Karpas-422 (cell line): ENCODE measurements around the gene PRSS27. TPM values are rescaled to one million over a fixed set of nuclear protein-coding genes. Genes with fewer than 3 reads are reported as not detected.
A peak's percentile ranks its signal among the peaks of the same experiment; 100 is the strongest.
"Not testable (repeated sequence)": the region's sequence is repeated elsewhere in the genome, so short reads cannot be mapped to it uniquely, and the experiment has no call there.

Experiments
- DNase-seq: peaks from one replicate; pipeline ENCODE4 v3.0.0-alpha.2; 2015
- H2AFZ ChIP-seq: fragments of 200-600 bp; sonication (generic); 2 replicates; pipeline ENCODE4 v1.6.1; 2014; ENCODE audit warnings: antibody characterized with exemption, low read length, mixed read lengths
- H3K27ac ChIP-seq: fragments of 200-600 bp; sonication (generic); 2 replicates; pipeline ENCODE4 v1.5.1; 2014; ENCODE audit warnings: mild to moderate bottlenecking, low read length, moderate library complexity
- H3K27me3 ChIP-seq: fragments of 200-600 bp; sonication (generic); 2 replicates; pipeline ENCODE4 v1.6.1; 2014; ENCODE audit warnings: low read length, mixed read lengths
- H3K36me3 ChIP-seq: fragments of 200-600 bp; sonication (generic); 2 replicates; pipeline ENCODE4 v1.6.1; 2014; ENCODE audit warnings: low read length, mixed read lengths; ENCODE audit not compliant: insufficient read depth
- H3K4me1 ChIP-seq: fragments of 200-600 bp; sonication (generic); 2 replicates; pipeline ENCODE4 v1.6.1; 2014; ENCODE audit warnings: mild to moderate bottlenecking, low read length, mixed read lengths
- H3K4me2 ChIP-seq: fragments of 200-600 bp; sonication (generic); 2 replicates; pipeline ENCODE4 v1.6.1; 2014; ENCODE audit warnings: low read length, low read depth, mild to moderate bottlenecking; ENCODE audit not compliant: poor library complexity, severe bottlenecking
- H3K4me3 ChIP-seq: fragments of 200-600 bp; sonication (generic); 2 replicates; pipeline ENCODE4 v1.5.1; 2014; ENCODE audit warnings: mild to moderate bottlenecking, antibody characterized with exemption, low read length, mixed read lengths
- H3K79me2 ChIP-seq: fragments of 200-600 bp; sonication (generic); 2 replicates; pipeline ENCODE4 v1.6.1; 2014; ENCODE audit warnings: mild to moderate bottlenecking, low read length, mixed read lengths
- H3K9ac ChIP-seq: fragments of 200-600 bp; sonication (generic); 2 replicates; pipeline ENCODE4 v1.6.0; 2014; ENCODE audit warnings: low read length
- H3K9me2 ChIP-seq: fragments of 200-600 bp; sonication (generic), shearing (Covaris generic); replicated peaks from 2 replicates; pipeline ENCODE4 v1.6.0; 2014; ENCODE audit warnings: mild to moderate bottlenecking, low read length, moderate library complexity; ENCODE audit not compliant: insufficient read depth
- H3K9me3 ChIP-seq: fragments of 300-700, 200-600 bp; sonication (generic); 2 replicates; pipeline ENCODE4 v1.6.1; 2014; ENCODE audit warnings: low read length, mixed read lengths
- H4K20me1 ChIP-seq: fragments of 200-600 bp; sonication (generic); 2 replicates; pipeline ENCODE4 v1.6.1; 2014; ENCODE audit warnings: mild to moderate bottlenecking, antibody characterized with exemption, low read length, low read depth; ENCODE audit not compliant: insufficient read depth
- total RNA-seq: library from RNA; depleted of rRNA; stranded (reverse); fragments of >200 nt; shearing (Covaris generic); gene quantifications from 2 replicates; pipeline ENCODE4 v1.2.3, GENCODE V29; 2014; ENCODE audit warnings: low replicate concordance

The PRSS27 gene
- total RNA-seq, 1 experiment from 2014 or later = 1.4 TPM

DNA sequence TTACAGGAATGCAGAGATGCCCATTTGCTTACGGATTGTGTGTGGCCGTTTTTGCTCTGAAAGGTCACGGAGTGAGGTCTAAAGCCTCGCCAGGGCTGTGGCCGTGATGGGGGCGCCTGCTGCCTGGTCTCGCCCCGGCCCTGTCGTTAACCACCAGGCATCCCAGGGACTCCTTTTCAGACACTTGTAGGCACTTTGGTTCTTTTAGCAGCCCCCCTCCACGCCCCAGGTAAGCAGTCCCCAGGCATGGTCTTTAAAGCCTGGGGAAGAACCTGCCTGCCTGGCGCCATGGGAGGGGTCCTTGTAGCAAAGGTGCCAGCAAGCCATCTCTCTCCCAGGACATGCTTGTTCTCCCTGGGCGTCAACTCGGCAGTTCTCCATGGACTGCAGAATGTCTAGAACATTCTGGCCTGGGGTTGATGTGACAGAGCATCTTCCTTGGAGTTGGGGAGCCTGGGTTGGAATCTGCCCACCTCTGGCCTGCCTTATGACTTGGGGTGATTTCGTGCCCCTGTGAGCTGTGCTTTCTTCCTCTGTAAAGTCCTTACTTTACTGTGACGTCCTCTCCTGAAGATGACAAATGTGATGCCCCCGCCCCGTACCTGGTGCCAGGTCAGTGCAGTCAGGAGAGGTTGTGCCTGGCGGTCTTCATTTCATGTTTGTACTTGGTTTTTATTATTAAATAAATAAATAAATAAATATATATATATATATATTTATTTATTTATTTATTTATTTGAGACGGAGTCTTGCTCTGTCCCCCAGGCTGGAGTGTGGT is 32.3 kb downstream of the PRSS27 start:
- Histone ChIP-seq H3K4me1 (peaks cover 12% of the 10 kb centered on the region), H3K9me3 (no peaks in the 10 kb centered on the region), H3K4me3 (no peak overlapping the region), H3K36me3 (no peaks in the 10 kb centered on the region), H3K4me2 (peak overlapping the region; percentile 36), H4K20me1 (peaks cover 12% of the 10 kb centered on the region), H3K27ac (no peak overlapping the region), H3K9ac (no peak overlapping the region), H3K27me3 (no peaks in the 10 kb centered on the region), H3K9me2 (no peaks in the 10 kb centered on the region), H2AFZ (no peak overlapping the region), H3K79me2 (peaks cover 40% of the 10 kb centered on the region)
- no peak for DNase-seq

DNA sequence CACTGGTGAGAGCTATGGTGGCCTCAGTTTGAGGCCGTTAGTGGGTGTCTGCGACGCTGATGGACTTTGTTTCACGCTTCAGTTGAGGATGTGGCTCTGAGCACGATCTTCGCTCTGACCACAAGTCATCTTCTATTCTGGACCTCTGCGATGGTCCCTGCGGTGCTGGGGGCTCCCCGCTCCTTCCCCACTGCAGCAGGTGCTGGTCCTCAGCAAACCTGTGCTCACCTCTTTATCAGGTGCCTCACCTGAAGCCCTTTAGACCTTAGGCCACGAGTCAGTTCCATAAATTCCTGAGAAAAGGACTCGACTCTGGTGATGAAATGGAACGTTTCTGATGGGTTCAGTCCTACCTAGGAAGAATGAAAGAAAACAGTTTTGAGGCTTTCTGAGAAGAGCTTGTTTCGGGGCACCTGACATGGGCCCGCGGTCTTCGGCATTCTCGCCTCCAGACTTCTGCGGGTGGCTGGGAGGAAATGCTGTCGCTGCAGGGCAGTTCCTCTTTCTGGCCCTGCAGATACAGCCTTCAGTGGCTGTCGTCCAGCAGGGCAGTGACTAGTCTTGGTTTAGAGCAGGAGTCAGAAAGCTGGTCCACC is 33.0 kb downstream of the PRSS27 start:
- H3K36me3 ChIP-seq = no peaks in the 10 kb centered on the region
- no peaks in the 10 kb centered on the region for H3K27me3 ChIP-seq
- H3K4me2 ChIP-seq = peak overlapping the region; percentile 36
- H3K27ac ChIP-seq = no peak overlapping the region
- H4K20me1 ChIP-seq = peaks cover 12% of the 10 kb centered on the region
- no peaks in the 10 kb centered on the region for H3K9me2 ChIP-seq
- H3K79me2 ChIP-seq = peaks cover 40% of the 10 kb centered on the region
- no peaks in the 10 kb centered on the region for H3K9me3 ChIP-seq
- H3K9ac ChIP-seq = peak overlapping the region; percentile 18; the same call in 1 of the 2 replicates
- H3K4me1 ChIP-seq = peaks cover 12% of the 10 kb centered on the region
- DNase-seq = peak; percentile 64
- H2AFZ ChIP-seq = no peak overlapping the region
- no peak overlapping the region for H3K4me3 ChIP-seq

DNA sequence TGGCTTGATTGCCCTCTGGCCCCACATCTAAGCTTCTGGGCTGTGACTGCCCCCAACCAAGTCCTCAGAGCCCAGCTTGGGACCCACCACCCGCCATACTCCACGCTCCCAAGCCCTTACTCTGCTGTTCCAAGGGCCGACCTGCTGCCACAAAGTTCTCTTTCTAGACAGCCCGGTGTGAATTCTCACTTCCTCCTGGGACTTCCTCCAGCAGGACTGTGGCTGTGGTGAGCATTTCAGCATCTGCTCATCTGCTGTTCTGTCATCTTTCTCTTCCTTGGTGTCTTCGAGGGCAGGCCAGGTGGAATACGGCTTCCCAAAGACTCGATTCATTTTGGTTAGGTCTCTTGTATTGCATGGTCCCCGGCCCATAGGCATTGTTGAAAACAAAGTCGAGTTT is 33.9 kb downstream of the PRSS27 start:
- H3K4me2 ChIP-seq, H3K36me3 ChIP-seq, H3K9ac ChIP-seq, DNase-seq, H3K9me2 ChIP-seq, H3K27ac ChIP-seq, H3K9me3 ChIP-seq, H2AFZ ChIP-seq, H3K4me3 ChIP-seq, H3K27me3 ChIP-seq: not testable (repeated sequence)
- Histone ChIP-seq H4K20me1 (peaks cover 12% of the 10 kb centered on the region), H3K4me1 (peaks cover 18% of the 10 kb centered on the region), H3K79me2 (peaks cover 50% of the 10 kb centered on the region)

DNA sequence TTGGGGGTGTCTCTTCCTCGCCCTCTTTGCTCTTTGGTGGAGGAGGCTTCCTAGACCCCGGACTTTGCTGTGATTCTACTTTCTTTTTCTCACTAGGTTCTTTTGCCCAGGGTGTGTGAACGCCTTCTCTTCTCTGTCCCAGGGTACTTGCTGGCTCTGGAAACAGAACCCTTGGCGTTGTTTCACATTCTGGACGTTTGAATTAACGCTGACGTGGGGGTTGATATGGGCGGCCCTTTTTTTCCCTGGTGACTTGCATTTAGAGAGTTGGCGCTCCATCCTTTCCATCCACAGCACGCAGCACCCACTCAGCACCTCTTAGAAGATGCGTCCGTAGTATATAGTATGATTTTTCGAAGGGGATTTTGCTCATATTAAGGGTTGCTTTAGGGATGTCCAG is 37.0 kb downstream of the PRSS27 start:
- H3K9me2 ChIP-seq, H2AFZ ChIP-seq, H3K27me3 ChIP-seq, H3K9me3 ChIP-seq, H3K36me3 ChIP-seq, H3K27ac ChIP-seq: not testable (repeated sequence)
- H3K4me1 ChIP-seq = peaks cover 22% of the 10 kb centered on the region
- peak overlapping the region; percentile 97 for H3K9ac ChIP-seq
- H3K4me2 ChIP-seq = peak overlapping the region; percentile 86
- peaks cover 44% of the 10 kb centered on the region for H3K79me2 ChIP-seq
- H4K20me1 ChIP-seq = peaks cover 12% of the 10 kb centered on the region
- DNase-seq = peak; percentile 54
- H3K4me3 ChIP-seq = peak overlapping the region; percentile 97

DNA sequence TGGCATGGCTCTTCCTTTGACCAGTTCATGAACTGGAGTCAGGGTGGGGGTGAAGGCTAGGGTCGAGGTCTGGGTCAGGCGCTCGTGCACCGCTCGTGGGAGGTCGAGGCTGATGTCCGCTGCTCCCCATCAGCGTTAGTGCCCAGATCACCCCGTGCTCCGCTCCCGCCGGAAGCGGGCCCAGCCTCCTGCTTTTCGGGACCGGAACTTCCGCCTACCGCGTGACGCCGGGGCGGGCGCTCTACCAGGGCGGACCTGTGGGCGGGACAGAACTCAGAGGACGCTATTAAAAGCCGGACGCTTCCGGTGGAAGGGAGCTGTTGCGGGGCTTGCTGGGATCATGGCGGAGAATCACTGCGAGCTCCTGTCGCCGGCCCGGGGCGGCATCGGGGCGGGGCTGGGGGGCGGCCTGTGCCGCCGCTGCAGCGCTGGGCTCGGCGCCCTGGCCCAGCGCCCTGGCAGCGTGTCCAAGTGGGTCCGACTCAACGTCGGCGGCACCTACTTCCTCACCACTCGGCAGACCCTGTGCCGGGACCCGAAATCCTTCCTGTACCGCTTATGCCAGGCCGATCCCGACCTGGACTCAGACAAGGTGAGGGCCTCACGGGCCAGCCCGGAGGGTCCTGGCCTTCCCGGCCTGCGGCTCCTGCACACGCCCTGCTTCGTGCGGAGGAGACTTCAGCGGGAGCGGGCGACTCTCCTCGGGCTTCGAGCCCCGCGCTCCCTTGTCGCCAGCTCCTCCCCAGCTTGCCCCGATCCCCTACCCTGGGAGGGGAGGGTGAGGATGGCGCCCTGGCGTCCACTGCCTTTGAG is 37.6 kb downstream of the PRSS27 start, which contains the start of gene KCTD5:
Gene KCTD5 (plus strand): TSS at position 315 of the 813 bp plus-strand sequence. CDS start 26 bp downstream, at position 341.
- H3K9me3 ChIP-seq = no peaks in the 10 kb centered on the region
- H3K4me3 ChIP-seq = peak within 1 kb of the TSS; percentile 97
- H3K79me2 ChIP-seq = peaks cover 38% of the 10 kb centered on the region
- no peaks in the 10 kb centered on the region for H3K27me3 ChIP-seq
- peak within 1 kb of the TSS; percentile 86 for H3K4me2 ChIP-seq
- H2AFZ ChIP-seq = peak within 1 kb of the TSS; percentile 63; the same call in 1 of the 2 replicates
- DNase-seq = peak; percentile 99
- peak within 1 kb of the TSS; percentile 50 for H3K27ac ChIP-seq
- H3K9me2 ChIP-seq = no peaks in the 10 kb centered on the region
- H3K36me3 ChIP-seq = no peaks in the 10 kb centered on the region
- peaks cover 8% of the 10 kb centered on the region for H4K20me1 ChIP-seq
- peaks cover 18% of the 10 kb centered on the region for H3K4me1 ChIP-seq
- peak within 1 kb of the TSS; percentile 97 for H3K9ac ChIP-seq

DNA sequence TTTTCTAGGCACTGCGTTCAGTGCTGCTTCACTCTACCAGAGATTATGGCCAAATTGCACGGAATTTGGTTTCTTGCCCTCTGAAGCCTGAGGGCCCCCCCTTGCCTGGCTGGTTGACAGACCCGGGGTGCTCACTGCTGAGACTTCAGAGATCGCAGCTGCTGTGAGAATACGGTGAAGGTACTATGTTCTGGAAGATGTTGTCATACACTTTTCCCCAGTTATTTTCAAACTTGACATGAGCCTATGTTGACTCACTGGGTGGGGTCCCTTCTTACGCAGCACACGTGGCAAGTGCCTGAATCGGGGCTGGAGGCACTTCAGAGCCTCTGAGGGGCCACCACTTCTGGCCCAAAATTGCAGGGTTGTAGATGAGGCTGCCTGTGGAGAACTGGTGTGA is 39.7 kb downstream of the PRSS27 start:
- H3K4me3 ChIP-seq, H3K9ac ChIP-seq, H3K4me2 ChIP-seq: not testable (repeated sequence)

DNA sequence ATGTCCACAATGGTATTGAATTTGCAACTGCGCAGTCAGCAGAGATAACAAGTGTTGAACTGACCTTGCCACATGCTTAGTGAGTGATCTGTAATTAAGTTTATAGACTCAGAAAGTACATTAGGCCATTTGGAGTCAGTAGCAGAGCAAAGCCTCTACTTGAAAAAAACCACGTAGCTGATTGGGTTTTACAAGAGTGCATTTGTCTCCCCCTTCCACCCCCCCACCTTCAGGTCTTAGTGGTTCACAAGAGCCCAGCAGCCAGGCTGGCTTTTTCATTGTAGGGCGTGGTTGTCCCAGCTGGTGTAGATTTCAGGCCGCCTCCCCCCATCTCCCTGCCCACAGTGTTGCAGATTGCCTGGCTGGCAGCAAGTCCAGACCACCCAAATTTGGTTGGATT is 40.1 kb downstream of the PRSS27 start:
- not testable (repeated sequence) for H3K27me3 ChIP-seq, DNase-seq, H3K9me3 ChIP-seq, H3K4me1 ChIP-seq, H3K4me3 ChIP-seq, H3K4me2 ChIP-seq, H3K36me3 ChIP-seq, H2AFZ ChIP-seq, H3K9ac ChIP-seq, H4K20me1 ChIP-seq, H3K27ac ChIP-seq, H3K9me2 ChIP-seq
- peaks cover 30% of the 10 kb centered on the region for H3K79me2 ChIP-seq

More for the DNA sequence above, 39.7 kb downstream of the PRSS27 start:
- H3K9me2 ChIP-seq, H2AFZ ChIP-seq, H4K20me1 ChIP-seq, H3K9me3 ChIP-seq, DNase-seq, H3K27ac ChIP-seq, H3K27me3 ChIP-seq, H3K4me1 ChIP-seq, H3K36me3 ChIP-seq: not testable (repeated sequence)
- H3K79me2 ChIP-seq = peaks cover 30% of the 10 kb centered on the region
